Measurements from ENCODE around the gene AMELX. TPM values are rescaled to one million over a fixed set of nuclear protein-coding genes. Genes with fewer than 3 reads are reported as not detected.

The AMELX gene
- total and polyA plus RNA-seq, 2 donors (not counting 1 experiment from before 2014, with no cell fraction given) = not detected

GRCh38 chrX:11257290-11257689, 35.9 kb upstream of the AMELX start:
- Histone ChIP-seq H3K4me3 (replicated peaks in 1 of 4; ENCODE audit: control extremely low read depth in 1 of 4, insufficient read depth in 1 of 4, low read depth in 3 of 4, low read length in 4 of 4) (no peak overlapping the region), H3K36me3 (ENCODE audit: control insufficient read depth, insufficient read depth, low read length) (no peaks in the 10 kb centered on the region), H4K20me1 (ENCODE audit: control insufficient read depth, extremely low read depth, insufficient read depth, low read length) (no peaks in the 10 kb centered on the region), H3K9ac (ENCODE audit: insufficient read depth, low read length) (no peak overlapping the region), H3K79me2 (ENCODE audit: control insufficient read depth, insufficient read depth, low read length) (no peaks in the 10 kb centered on the region), H3K9me3 (ENCODE audit: control insufficient read depth, insufficient read depth, low read depth, low read length) (no peaks in the 10 kb centered on the region), H3K27ac (ENCODE audit: insufficient read depth, low read length) (no peak overlapping the region), H3K4me2 (ENCODE audit: extremely low read depth, insufficient read depth, low read length) (no peak overlapping the region), H3K4me1 (ENCODE audit: control insufficient read depth, extremely low read depth, insufficient read depth, low read length) (peaks cover 4% of the 10 kb centered on the region), H2AFZ (ENCODE audit: low read length) (no peak overlapping the region), H3K27me3 (ENCODE audit: control insufficient read depth, insufficient read depth, low read length) (no peaks in the 10 kb centered on the region)
- no peak for DNase-seq (ENCODE audit: low read depth in 2 of 2)
- TF ChIP-seq CTCF (conservative IDR thresholded peaks at IDR 0.05 in 1 of 2, IDR thresholded peaks at IDR 0.05 in 1 of 2; ENCODE audit: low read depth in 1 of 2, low read length in 2 of 2) (no peak), EZH2 (IDR thresholded peaks at IDR 0.05; ENCODE audit: low read length, missing control alignments) (no peak)

GRCh38 chrX:11257711-11258110, 35.5 kb upstream of the AMELX start:
- Histone ChIP-seq H4K20me1 (ENCODE audit: control insufficient read depth, extremely low read depth, insufficient read depth, low read length) (no peaks in the 10 kb centered on the region), H3K4me2 (ENCODE audit: extremely low read depth, insufficient read depth, low read length) (no peak overlapping the region), H3K27me3 (ENCODE audit: control insufficient read depth, insufficient read depth, low read length) (no peaks in the 10 kb centered on the region), H3K27ac (ENCODE audit: insufficient read depth, low read length) (no peak overlapping the region), H3K4me3 (replicated peaks in 1 of 4; ENCODE audit: control extremely low read depth in 1 of 4, insufficient read depth in 1 of 4, low read depth in 3 of 4, low read length in 4 of 4) (no peak overlapping the region), H3K9ac (ENCODE audit: insufficient read depth, low read length) (no peak overlapping the region), H3K9me3 (ENCODE audit: control insufficient read depth, insufficient read depth, low read depth, low read length) (no peaks in the 10 kb centered on the region), H3K36me3 (ENCODE audit: control insufficient read depth, insufficient read depth, low read length) (no peaks in the 10 kb centered on the region), H3K4me1 (ENCODE audit: control insufficient read depth, extremely low read depth, insufficient read depth, low read length) (peaks cover 4% of the 10 kb centered on the region), H3K79me2 (ENCODE audit: control insufficient read depth, insufficient read depth, low read length) (no peaks in the 10 kb centered on the region), H2AFZ (ENCODE audit: low read length) (no peak overlapping the region)
- DNase-seq (ENCODE audit: low read depth in 2 of 2) = no peak
- TF ChIP-seq CTCF (conservative IDR thresholded peaks at IDR 0.05 in 1 of 2, IDR thresholded peaks at IDR 0.05 in 1 of 2; ENCODE audit: low read depth in 1 of 2, low read length in 2 of 2) = no peak
- TF ChIP-seq EZH2 (IDR thresholded peaks at IDR 0.05; ENCODE audit: low read length, missing control alignments) = no peak

GRCh38 chrX:11259437-11259836, 33.8 kb upstream of the AMELX start:
- no peaks in the 10 kb centered on the region for H3K9me3 ChIP-seq (ENCODE audit: control insufficient read depth, insufficient read depth, low read depth, low read length)

More at GRCh38 chrX:11259437-11259836, 33.8 kb upstream of the AMELX start:
- no peak overlapping the region for H3K4me3 ChIP-seq (replicated peaks in 1 of 4; ENCODE audit: control extremely low read depth in 1 of 4, insufficient read depth in 1 of 4, low read depth in 3 of 4, low read length in 4 of 4)
- H3K4me1 ChIP-seq (ENCODE audit: control insufficient read depth, extremely low read depth, insufficient read depth, low read length) = peaks cover 4% of the 10 kb centered on the region
- no peaks in the 10 kb centered on the region for H4K20me1 ChIP-seq (ENCODE audit: control insufficient read depth, extremely low read depth, insufficient read depth, low read length)
- H2AFZ ChIP-seq (ENCODE audit: low read length) = no peak overlapping the region
- no peak overlapping the region for H3K9ac ChIP-seq (ENCODE audit: insufficient read depth, low read length)
- no peaks in the 10 kb centered on the region for H3K27me3 ChIP-seq (ENCODE audit: control insufficient read depth, insufficient read depth, low read length)
- TF ChIP-seq CTCF (conservative IDR thresholded peaks at IDR 0.05 in 1 of 2, IDR thresholded peaks at IDR 0.05 in 1 of 2; ENCODE audit: low read depth in 1 of 2, low read length in 2 of 2) (no peak), EZH2 (IDR thresholded peaks at IDR 0.05; ENCODE audit: low read length, missing control alignments) (no peak)
- H3K36me3 ChIP-seq (ENCODE audit: control insufficient read depth, insufficient read depth, low read length) = no peaks in the 10 kb centered on the region
- no peaks in the 10 kb centered on the region for H3K79me2 ChIP-seq (ENCODE audit: control insufficient read depth, insufficient read depth, low read length)
- DNase-seq (ENCODE audit: low read depth in 2 of 2) = no peak
- H3K4me2 ChIP-seq (ENCODE audit: extremely low read depth, insufficient read depth, low read length) = no peak overlapping the region
- no peak overlapping the region for H3K27ac ChIP-seq (ENCODE audit: insufficient read depth, low read length)
